ENCODE results near the gene CHKA. TPM values are rescaled to one million over a fixed set of nuclear protein-coding genes. Genes with fewer than 3 reads are reported as not detected.

Gene CHKA
- total RNA-seq, 2 donors from 2014 or later = 56.1 to 75.9 TPM

- Mint-ChIP-seq H3K9me3 (peaks cover 10% of the 10 kb centered on the region), H3K4me3 (no peak overlapping the region), H3K4me1 (no peaks in the 10 kb centered on the region), H3K36me3 (ENCODE audit: low read depth) (no peaks in the 10 kb centered on the region), H3K27me3 (ENCODE audit: insufficient read depth) (no peaks in the 10 kb centered on the region), H3K27ac (no peak overlapping the region)
- no peak for TF ChIP-seq CTCF (conservative IDR thresholded peaks at IDR 0.05)
- H3K27me3 ChIP-seq (ENCODE audit: control insufficient read depth, insufficient read depth, low read length, poor library complexity, severe bottlenecking) = no peaks in the 10 kb centered on the region
- no peaks in the 10 kb centered on the region for H3K36me3 ChIP-seq (ENCODE audit: control insufficient read depth, insufficient read depth, low read length)
- peak overlapping the region; percentile 72 for H3K27ac ChIP-seq (ENCODE audit: low read depth, low read length)
- H3K9ac ChIP-seq (ENCODE audit: extremely low read depth, low read length, poor library complexity, severe bottlenecking) = no peak overlapping the region
- H3K9me3 ChIP-seq (ENCODE audit: control insufficient read depth, low read length) = no peaks in the 10 kb centered on the region
- no peak overlapping the region for H3K4me3 ChIP-seq (ENCODE audit: low read length)
- no peaks in the 10 kb centered on the region for H3K4me1 ChIP-seq (ENCODE audit: control insufficient read depth, insufficient read depth, low read length)
- 92 to 93% methylated on average over 13 to 16 of the region's 16 CpGs for WGBS, 2 experiments (ENCODE audit: insufficient coverage in 1 of 2, insufficient read length in 1 of 2)
- no peak for DNase-seq
Observed at GRCh38 chr11:68011051-68011943, 109.9 kb downstream of the CHKA start.

GRCh38 chr11:68010090-68011041, 110.8 kb downstream of the CHKA start, which contains the start of gene ALDH3B1:
Gene ALDH3B1, plus strand, starts transcription at chr11:68010327. Its CDS starts 4,971 bp downstream, at chr11:68015298.
- H3K36me3 ChIP-seq (ENCODE audit: control insufficient read depth, insufficient read depth, low read length) = no peaks in the 10 kb centered on the region
- peaks cover 10% of the 10 kb centered on the region for H3K9me3 Mint-ChIP-seq
- H3K9ac ChIP-seq (ENCODE audit: extremely low read depth, low read length, poor library complexity, severe bottlenecking) = no peak within 1 kb of the TSS
- no peak within 1 kb of the TSS for H3K27ac Mint-ChIP-seq
- H3K4me1 ChIP-seq (ENCODE audit: control insufficient read depth, insufficient read depth, low read length) = no peaks in the 10 kb centered on the region
- no peaks in the 10 kb centered on the region for H3K27me3 ChIP-seq (ENCODE audit: control insufficient read depth, insufficient read depth, low read length, poor library complexity, severe bottlenecking)
- 57 to 73% methylated on average over 23 to 33 of the region's 33 CpGs for WGBS, 2 experiments (ENCODE audit: insufficient coverage in 1 of 2, insufficient read length in 1 of 2)
- DNase-seq = peak; percentile 86
- H3K4me1 Mint-ChIP-seq = no peaks in the 10 kb centered on the region
- peak within 1 kb of the TSS; percentile 72 for H3K27ac ChIP-seq (ENCODE audit: low read depth, low read length)
- no peak within 1 kb of the TSS for H3K4me3 Mint-ChIP-seq
- TF ChIP-seq CTCF (conservative IDR thresholded peaks at IDR 0.05) = no peak
- H3K9me3 ChIP-seq (ENCODE audit: control insufficient read depth, low read length) = no peaks in the 10 kb centered on the region
- H3K4me3 ChIP-seq (ENCODE audit: low read length) = no peak within 1 kb of the TSS
- no peaks in the 10 kb centered on the region for H3K36me3 Mint-ChIP-seq (ENCODE audit: low read depth)
- H3K27me3 Mint-ChIP-seq (ENCODE audit: insufficient read depth) = no peaks in the 10 kb centered on the region

- Mint-ChIP-seq H3K27me3 (ENCODE audit: insufficient read depth) (peaks cover 3% of the 10 kb centered on the region), H3K4me3 (no peak overlapping the region), H3K36me3 (ENCODE audit: low read depth) (no peaks in the 10 kb centered on the region), H3K4me1 (peaks cover 2% of the 10 kb centered on the region), H3K27ac (no peak overlapping the region), H3K9me3 (peaks cover 10% of the 10 kb centered on the region)
- TF ChIP-seq CTCF (conservative IDR thresholded peaks at IDR 0.05) = peak; percentile 45
- DNase-seq = no peak
- Histone ChIP-seq H3K9me3 (ENCODE audit: control insufficient read depth, low read length) (no peaks in the 10 kb centered on the region), H3K9ac (ENCODE audit: extremely low read depth, low read length, poor library complexity, severe bottlenecking) (no peak overlapping the region), H3K4me1 (ENCODE audit: control insufficient read depth, insufficient read depth, low read length) (no peaks in the 10 kb centered on the region), H3K27me3 (ENCODE audit: control insufficient read depth, insufficient read depth, low read length, poor library complexity, severe bottlenecking) (no peaks in the 10 kb centered on the region), H3K4me3 (ENCODE audit: low read length) (no peak overlapping the region), H3K36me3 (ENCODE audit: control insufficient read depth, insufficient read depth, low read length) (no peaks in the 10 kb centered on the region), H3K27ac (ENCODE audit: low read depth, low read length) (no peak overlapping the region)
- 90 to 96% methylated on average over 9 to 11 of the region's 12 CpGs for WGBS, 2 experiments (ENCODE audit: insufficient coverage in 1 of 2, insufficient read length in 1 of 2)
Observed at GRCh38 chr11:68009391-68010089, 111.6 kb downstream of the CHKA start.
